Measurements from ENCODE around the gene USH2A. TPM values are rescaled to one million over a fixed set of nuclear protein-coding genes. Genes with fewer than 3 reads are reported as not detected.

USH2A gene
- total RNA-seq, 1 experiment from 2014 or later, result not detected

GRCh38 chr1:215665215-215665614 lies 758.0 kb downstream of the USH2A start:
- no TSS peak for BruUV-seq (replicated peaks)
- Histone ChIP-seq H3K4me1 (ENCODE audit: control insufficient read depth in 1 of 2, insufficient read depth in 2 of 2, low read length in 2 of 2) (no peaks in the 10 kb centered on the region), H3K36me3 (ENCODE audit: control insufficient read depth in 1 of 2, insufficient read depth in 2 of 2, low read length in 2 of 2) (no peaks in the 10 kb centered on the region), H3K27ac (ENCODE audit: low read depth, low read length) (no peak overlapping the region), H4K20me1 (ENCODE audit: insufficient read depth) (no peaks in the 10 kb centered on the region), H3K9ac (ENCODE audit: low read length) (no peak overlapping the region), H3K9me2 (ENCODE audit: insufficient read depth) (no peaks in the 10 kb centered on the region), H3K79me2 (ENCODE audit: insufficient read depth, low read length) (no peaks in the 10 kb centered on the region), H2AFZ (ENCODE audit: low read depth, low read length, poor library complexity, severe bottlenecking) (no peak overlapping the region), H3K4me3 (replicated peaks in 1 of 2; ENCODE audit: low read depth in 1 of 2, low read length in 2 of 2) (no peak overlapping the region), H3K27me3 (ENCODE audit: insufficient read depth, low read length) (no peaks in the 10 kb centered on the region), H3K9me3 (ENCODE audit: control insufficient read depth in 1 of 2, insufficient read depth in 1 of 2, low read depth in 1 of 2, low read length in 2 of 2) (no peaks in the 10 kb centered on the region), H3K4me2 (ENCODE audit: low read length) (no peak overlapping the region)
- TF ChIP-seq EZH2phosphoT487 (IDR thresholded peaks at IDR 0.05; ENCODE audit: borderline replicate concordance) (no peak), ELF1 (IDR thresholded peaks at IDR 0.05; ENCODE audit: borderline replicate concordance, low read depth) (no peak), YY1 (IDR thresholded peaks at IDR 0.05; ENCODE audit: extremely low read depth, insufficient replicate concordance, low read depth, low read length) (no peak), CEBPB (IDR thresholded peaks at IDR 0.05; ENCODE audit: low read depth) (no peak), ZNF274 (IDR thresholded peaks at IDR 0.05; ENCODE audit: low read depth, low read length) (no peak), EZH2 (IDR thresholded peaks at IDR 0.05) (no peak), EGR1 (IDR thresholded peaks at IDR 0.05; ENCODE audit: low read depth) (no peak), CBX3 (IDR thresholded peaks at IDR 0.05; ENCODE audit: low read depth) (no peak), RAD21 (IDR thresholded peaks at IDR 0.05; ENCODE audit: low read depth) (no peak), SRF (IDR thresholded peaks at IDR 0.05; ENCODE audit: low read depth) (no peak), POLR2A (IDR thresholded peaks at IDR 0.05; ENCODE audit: borderline replicate concordance, extremely low read depth, insufficient read depth, insufficient read length) (no peak), SIN3A (IDR thresholded peaks at IDR 0.05; ENCODE audit: low read depth) (no peak), ZFX (IDR thresholded peaks at IDR 0.05) (no peak), SP1 (IDR thresholded peaks at IDR 0.05; ENCODE audit: low read depth) (no peak)
- TF ChIP-seq, protein P1, sequence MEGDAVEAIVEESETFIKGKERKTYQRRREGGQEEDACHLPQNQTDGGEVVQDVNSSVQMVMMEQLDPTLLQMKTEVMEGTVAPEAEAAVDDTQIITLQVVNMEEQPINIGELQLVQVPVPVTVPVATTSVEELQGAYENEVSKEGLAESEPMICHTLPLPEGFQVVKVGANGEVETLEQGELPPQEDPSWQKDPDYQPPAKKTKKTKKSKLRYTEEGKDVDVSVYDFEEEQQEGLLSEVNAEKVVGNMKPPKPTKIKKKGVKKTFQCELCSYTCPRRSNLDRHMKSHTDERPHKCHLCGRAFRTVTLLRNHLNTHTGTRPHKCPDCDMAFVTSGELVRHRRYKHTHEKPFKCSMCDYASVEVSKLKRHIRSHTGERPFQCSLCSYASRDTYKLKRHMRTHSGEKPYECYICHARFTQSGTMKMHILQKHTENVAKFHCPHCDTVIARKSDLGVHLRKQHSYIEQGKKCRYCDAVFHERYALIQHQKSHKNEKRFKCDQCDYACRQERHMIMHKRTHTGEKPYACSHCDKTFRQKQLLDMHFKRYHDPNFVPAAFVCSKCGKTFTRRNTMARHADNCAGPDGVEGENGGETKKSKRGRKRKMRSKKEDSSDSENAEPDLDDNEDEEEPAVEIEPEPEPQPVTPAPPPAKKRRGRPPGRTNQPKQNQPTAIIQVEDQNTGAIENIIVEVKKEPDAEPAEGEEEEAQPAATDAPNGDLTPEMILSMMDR (IDR thresholded peaks at IDR 0.05 in 2 of 3, conservative IDR thresholded peaks at IDR 0.05 in 1 of 3; ENCODE audit: borderline replicate concordance in 1 of 3, insufficient read depth in 1 of 3, low read depth in 2 of 3, low read length in 2 of 3), result no peak
- TF ChIP-seq, protein P2, sequence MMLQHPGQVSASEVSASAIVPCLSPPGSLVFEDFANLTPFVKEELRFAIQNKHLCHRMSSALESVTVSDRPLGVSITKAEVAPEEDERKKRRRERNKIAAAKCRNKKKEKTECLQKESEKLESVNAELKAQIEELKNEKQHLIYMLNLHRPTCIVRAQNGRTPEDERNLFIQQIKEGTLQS (IDR thresholded peaks at IDR 0.05), result no peak
- TF ChIP-seq, protein P3, sequence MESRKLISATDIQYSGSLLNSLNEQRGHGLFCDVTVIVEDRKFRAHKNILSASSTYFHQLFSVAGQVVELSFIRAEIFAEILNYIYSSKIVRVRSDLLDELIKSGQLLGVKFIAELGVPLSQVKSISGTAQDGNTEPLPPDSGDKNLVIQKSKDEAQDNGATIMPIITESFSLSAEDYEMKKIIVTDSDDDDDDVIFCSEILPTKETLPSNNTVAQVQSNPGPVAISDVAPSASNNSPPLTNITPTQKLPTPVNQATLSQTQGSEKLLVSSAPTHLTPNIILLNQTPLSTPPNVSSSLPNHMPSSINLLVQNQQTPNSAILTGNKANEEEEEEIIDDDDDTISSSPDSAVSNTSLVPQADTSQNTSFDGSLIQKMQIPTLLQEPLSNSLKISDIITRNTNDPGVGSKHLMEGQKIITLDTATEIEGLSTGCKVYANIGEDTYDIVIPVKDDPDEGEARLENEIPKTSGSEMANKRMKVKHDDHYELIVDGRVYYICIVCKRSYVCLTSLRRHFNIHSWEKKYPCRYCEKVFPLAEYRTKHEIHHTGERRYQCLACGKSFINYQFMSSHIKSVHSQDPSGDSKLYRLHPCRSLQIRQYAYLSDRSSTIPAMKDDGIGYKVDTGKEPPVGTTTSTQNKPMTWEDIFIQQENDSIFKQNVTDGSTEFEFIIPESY (IDR thresholded peaks at IDR 0.05; ENCODE audit: extremely low read depth, insufficient replicate concordance, low read length), result no peak
- ChIA-PET POLR2A (no interaction called here), CTCF (no interaction called here), RAD21 (ENCODE audit: low non-redundant PET in 1 of 2, low total read pairs in 2 of 2, uncharacterized antibody in 2 of 2, unreplicated experiment in 2 of 2) (no interaction called here)
- ATAC-seq, result no peak
- DNase-seq (ENCODE audit: low read depth, low spot score), result no peak
- intact Hi-C loops (cut with micrococcal nuclease), result no loop called here

All from HCT116 (cell line).